Effector memory CD4-positive, alpha-beta T cell (primary cell): ENCODE data around the gene SIRPA.

ENCODE experiments used
- DNase-seq, 3 donors: peaks; one replicate each; pipeline ENCODE4 v3.0.0-alpha.2; 2020
- H3K27ac ChIP-seq: 2 replicates; pipeline ENCODE4 v1.7.0; 2013; ENCODE audit warnings: mild to moderate bottlenecking, low read length, moderate library complexity; ENCODE audit not compliant: insufficient read depth, poor library complexity, severe bottlenecking
- H3K27me3 ChIP-seq: replicated peaks from 2 replicates; pipeline ENCODE4 v1.7.0; 2013; ENCODE audit warnings: mild to moderate bottlenecking, low read length; ENCODE audit not compliant: insufficient read depth, control insufficient read depth, poor library complexity, severe bottlenecking
- H3K36me3 ChIP-seq: 2 replicates; pipeline ENCODE4 v1.7.0; 2013; ENCODE audit warnings: mild to moderate bottlenecking, low read length, moderate library complexity; ENCODE audit not compliant: control insufficient read depth, insufficient read depth
- H3K4me1 ChIP-seq: 2 replicates; pipeline ENCODE4 v1.7.0; 2013; ENCODE audit warnings: low read length, mild to moderate bottlenecking; ENCODE audit not compliant: control insufficient read depth, insufficient read depth, poor library complexity, severe bottlenecking
- H3K4me3 ChIP-seq: 2 replicates; pipeline ENCODE4 v1.7.0; 2013; ENCODE audit warnings: low read length, low read depth, mild to moderate bottlenecking; ENCODE audit not compliant: insufficient read depth, poor library complexity, severe bottlenecking
- H3K9me3 ChIP-seq: 2 replicates; pipeline ENCODE4 v1.7.0; 2013; ENCODE audit warnings: mild to moderate bottlenecking, low read length, moderate library complexity; ENCODE audit not compliant: control insufficient read depth

SIRPA gene

DNA sequence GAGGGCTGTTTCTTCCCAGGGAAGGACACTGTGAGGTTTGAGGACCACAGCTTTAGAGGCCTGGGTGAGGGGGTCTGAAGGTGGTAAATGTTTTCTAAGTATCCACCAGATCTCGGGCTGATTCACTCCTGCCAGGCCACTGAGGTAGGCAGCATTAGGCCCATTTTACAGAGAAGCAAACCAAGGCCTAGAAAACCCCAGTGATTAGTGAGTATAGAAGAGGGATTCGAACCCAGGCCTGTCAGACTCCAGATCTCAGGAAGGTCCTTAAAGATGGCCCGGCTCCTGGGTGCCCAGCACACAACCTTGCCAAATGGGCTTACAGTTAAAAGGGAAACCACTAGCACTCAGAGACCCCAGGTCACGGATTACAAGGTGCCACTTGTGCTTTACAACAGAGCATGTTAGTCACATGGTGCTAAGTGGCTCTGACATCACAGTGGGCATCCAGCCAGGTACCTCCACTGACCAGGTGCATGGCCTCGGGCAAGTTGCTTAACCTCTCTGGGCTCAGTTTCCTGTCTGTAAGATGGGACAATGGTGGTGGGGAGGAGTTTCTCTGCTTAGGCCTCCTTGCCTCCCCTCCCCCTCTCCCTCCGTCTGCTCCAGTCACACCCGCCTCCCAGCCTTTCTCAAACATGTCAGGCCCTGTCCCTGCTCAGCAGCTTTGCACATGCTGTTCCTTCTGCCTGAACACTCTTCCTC is 18.8 kb upstream of the SIRPA start:
- H3K9me3 ChIP-seq, result no peaks in the 10 kb centered on the region
- no peaks in the 10 kb centered on the region for H3K36me3 ChIP-seq
- no peaks in the 10 kb centered on the region for H3K4me1 ChIP-seq
- no peak overlapping the region for H3K27ac ChIP-seq
- DNase-seq, result no peak
- H3K4me3 ChIP-seq, result no peak overlapping the region
- H3K27me3 ChIP-seq, result no peaks in the 10 kb centered on the region

DNA sequence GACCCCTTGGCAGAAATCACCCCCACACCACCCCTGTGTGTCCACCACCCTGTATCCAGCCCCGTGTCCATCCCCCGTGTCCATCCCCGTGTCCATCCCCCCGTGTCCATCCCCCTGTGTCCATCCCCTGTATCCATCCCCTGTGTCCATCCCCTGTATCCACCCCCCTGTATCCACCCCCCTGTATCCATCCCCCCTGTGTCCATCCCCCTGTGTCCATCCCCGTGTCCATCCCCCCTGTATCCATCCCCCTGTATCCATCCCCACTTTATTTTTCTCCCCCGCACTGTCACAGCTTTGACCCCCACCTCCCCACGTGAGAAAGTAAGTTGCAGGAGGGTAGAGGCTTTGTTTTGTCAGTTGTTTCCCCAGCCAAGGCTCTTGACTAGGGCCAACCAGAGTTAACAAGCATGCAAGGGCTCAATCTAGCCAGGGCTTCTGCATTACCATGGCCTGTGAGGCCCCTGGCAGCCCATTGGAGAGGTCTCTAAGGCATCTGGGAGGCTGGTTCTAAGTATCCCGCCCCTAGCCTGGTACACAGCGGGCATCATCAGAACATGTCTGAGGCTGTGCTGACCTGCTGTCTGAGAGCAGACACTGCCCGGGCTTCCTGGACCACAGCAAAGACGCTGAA is 18.1 kb upstream of the SIRPA start:
- no peaks in the 10 kb centered on the region for H3K9me3 ChIP-seq
- no peak overlapping the region for H3K4me3 ChIP-seq
- no peaks in the 10 kb centered on the region for H3K36me3 ChIP-seq
- no peak for DNase-seq
- H3K27me3 ChIP-seq, result no peaks in the 10 kb centered on the region
- no peaks in the 10 kb centered on the region for H3K4me1 ChIP-seq
- H3K27ac ChIP-seq, result no peak overlapping the region

DNA sequence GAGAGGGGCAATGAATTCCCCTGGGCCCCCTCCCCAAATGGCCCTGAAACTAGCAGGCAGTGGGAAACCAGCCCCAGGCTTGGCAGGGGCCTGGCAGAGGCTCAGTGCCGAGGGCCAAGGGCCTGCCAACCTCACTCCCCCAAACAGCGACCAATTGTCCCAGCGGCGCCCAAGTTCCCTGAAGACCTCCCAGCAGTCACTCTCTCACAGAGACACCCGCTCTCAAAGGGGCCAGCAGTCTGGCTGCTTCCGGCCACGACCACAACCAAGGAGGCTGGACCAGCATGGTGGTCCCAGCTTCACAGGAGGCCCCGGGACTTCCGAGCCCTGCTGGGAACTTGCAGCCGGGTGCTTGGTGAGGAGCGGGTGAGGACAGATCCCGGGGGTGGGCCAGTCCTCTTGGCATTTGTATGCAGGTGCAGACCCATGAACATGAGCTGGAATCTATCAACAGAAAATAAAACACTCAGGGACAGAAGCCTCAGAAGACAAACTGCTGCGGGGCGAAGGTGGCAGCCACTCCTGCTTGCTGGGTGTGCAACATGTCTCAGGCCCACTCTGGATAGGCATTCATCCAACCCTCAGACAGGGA is 17.5 kb upstream of the SIRPA start:
- H3K4me3 ChIP-seq, result no peak overlapping the region
- no peaks in the 10 kb centered on the region for H3K9me3 ChIP-seq
- no peaks in the 10 kb centered on the region for H3K36me3 ChIP-seq
- DNase-seq, result no peak
- H3K27me3 ChIP-seq, result no peaks in the 10 kb centered on the region
- no peak overlapping the region for H3K27ac ChIP-seq
- H3K4me1 ChIP-seq, result no peaks in the 10 kb centered on the region

DNA sequence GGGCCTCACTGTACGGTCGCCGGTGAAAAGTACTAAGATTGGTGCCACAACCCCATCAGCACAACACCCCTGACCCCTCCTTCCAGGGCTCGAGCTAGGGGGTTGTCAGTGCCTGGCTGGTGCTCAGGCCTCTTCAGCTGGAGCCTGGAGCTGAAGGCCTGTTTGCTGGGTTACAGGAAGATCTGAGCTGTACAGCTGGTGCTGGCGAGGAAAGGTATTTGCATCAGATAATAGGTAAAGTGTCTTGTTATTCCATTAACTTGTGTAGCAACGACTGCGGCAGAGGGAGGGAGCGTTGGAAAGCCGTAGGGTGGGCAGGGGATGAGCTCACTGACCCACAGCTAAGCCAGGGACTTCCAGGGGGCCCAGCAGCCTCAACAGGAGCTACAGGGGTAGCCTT is 15.8 kb upstream of the SIRPA start:
- Histone ChIP-seq H3K27me3 (no peaks in the 10 kb centered on the region), H3K36me3 (no peaks in the 10 kb centered on the region), H3K27ac (no peak overlapping the region), H3K9me3 (no peaks in the 10 kb centered on the region), H3K4me3 (no peak overlapping the region), H3K4me1 (no peaks in the 10 kb centered on the region)
- DNase-seq, result no peak

DNA sequence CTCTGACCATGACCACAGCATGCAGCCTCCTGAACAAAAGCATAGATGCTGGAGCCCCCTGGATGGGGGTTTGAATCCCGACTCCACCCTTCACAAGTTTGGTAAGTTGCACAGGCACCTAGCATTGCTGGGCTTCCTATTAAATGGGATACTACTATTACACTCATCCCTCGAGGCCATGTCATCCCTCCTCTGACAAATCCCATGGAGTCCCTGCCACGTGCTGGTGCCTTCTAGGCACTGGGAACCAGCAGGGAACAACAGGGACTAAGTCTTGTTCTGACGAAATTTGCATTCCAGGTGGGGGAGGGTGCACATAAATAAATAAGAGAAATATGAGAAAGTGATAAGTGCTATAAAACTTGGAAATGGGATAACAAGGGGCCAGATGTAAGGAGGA is 15.3 kb upstream of the SIRPA start:
- H3K9me3 ChIP-seq, result no peaks in the 10 kb centered on the region
- no peaks in the 10 kb centered on the region for H3K27me3 ChIP-seq
- no peaks in the 10 kb centered on the region for H3K36me3 ChIP-seq
- H3K4me3 ChIP-seq, result no peak overlapping the region
- no peak overlapping the region for H3K27ac ChIP-seq
- DNase-seq, result no peak
- H3K4me1 ChIP-seq, result no peaks in the 10 kb centered on the region

DNA sequence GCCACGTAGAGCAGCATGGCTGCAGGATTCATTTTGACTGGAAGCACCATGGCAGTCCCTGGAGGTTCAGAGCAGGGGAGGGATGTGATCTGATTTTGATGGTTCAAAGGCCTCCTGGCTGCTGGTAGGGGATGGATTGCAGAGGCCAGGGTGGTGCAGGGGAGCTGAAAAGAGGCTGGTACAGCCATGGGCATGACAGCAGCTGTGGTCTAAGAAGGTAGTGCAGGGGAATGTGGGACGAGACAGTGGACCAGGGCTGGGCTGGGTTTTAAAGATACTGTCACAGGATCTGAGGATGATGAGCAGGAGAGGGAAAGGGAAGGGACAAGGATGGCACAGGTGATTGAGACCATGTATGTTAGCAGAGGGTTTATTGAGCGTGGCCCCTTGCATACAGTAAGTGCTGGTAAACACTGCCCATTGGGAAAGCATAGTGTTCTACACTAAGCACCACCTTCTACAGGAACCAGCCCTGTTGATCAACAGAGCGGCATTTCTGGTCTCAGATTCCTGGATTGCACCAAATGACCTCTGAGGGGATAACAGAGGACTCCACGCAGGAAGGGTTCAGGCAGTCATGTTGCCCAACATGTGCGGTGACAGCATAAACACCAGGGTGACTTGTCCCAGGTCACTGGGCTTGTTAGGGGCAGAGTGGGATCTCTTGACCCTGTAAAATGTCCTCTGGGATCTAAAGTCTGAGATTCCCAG is 14.5 kb upstream of the SIRPA start:
- no peaks in the 10 kb centered on the region for H3K4me1 ChIP-seq
- H3K27me3 ChIP-seq, result no peaks in the 10 kb centered on the region
- H3K4me3 ChIP-seq, result no peak overlapping the region

DNA sequence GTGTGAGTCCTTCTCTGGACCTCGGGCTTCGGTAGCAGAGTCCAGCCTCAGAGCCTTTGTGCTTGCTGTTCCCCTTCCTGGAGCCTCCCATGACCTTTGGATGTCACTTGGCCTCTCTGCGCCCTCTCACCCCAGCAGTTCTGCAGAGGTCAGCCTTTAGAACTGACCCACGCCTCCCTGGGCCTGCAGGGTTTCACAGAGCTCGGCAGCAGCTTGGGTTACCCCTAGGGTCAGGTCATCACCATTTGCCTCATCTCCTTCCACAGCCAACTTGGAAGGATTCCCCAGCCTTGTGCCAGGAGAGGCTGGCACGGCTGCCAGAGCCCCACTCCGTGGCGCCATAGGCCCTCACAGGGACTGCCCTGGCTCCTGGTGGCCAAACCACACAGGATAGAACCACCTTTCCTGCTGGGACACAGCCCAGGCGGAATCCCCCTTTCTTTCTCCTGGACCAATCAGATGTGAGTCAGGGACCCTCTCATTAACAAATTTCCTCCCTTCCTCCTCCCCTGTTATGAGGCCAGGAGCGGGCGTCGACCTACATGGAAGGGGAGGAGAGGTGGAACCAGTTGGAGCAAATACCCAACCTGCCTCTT is 13.9 kb upstream of the SIRPA start:
- no peaks in the 10 kb centered on the region for H3K9me3 ChIP-seq
- H3K36me3 ChIP-seq, result no peaks in the 10 kb centered on the region
- no peak for DNase-seq
- no peaks in the 10 kb centered on the region for H3K27me3 ChIP-seq
- no peak overlapping the region for H3K4me3 ChIP-seq
- no peaks in the 10 kb centered on the region for H3K4me1 ChIP-seq
- no peak overlapping the region for H3K27ac ChIP-seq

More for the DNA sequence above, 14.5 kb upstream of the SIRPA start:
- no peak overlapping the region for H3K27ac ChIP-seq
- no peak for DNase-seq
- H3K9me3 ChIP-seq, result no peaks in the 10 kb centered on the region
- H3K36me3 ChIP-seq, result no peaks in the 10 kb centered on the region

DNA sequence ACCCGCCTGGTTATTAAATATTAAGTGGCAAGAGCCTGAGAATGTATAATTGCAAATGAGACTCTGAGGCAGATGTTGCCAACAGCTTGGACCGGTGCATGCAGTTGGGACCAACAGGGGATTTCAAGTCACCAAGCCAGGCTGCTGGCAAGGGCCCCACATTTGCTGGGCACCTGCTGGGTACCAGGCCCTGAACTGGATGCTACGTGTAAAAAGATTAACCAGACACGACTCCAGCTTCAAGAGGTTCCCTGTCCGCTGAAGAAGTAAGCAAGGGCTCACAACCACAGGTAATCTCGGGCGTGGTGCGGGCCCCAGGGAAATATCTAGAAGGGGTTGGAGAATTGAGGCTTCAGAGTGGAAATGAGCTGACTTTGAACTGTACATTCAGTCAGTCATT is 13.2 kb upstream of the SIRPA start:
- no peak overlapping the region for H3K4me3 ChIP-seq
- H3K9me3 ChIP-seq, result no peaks in the 10 kb centered on the region
- DNase-seq, result no peak
- H3K27me3 ChIP-seq, result no peaks in the 10 kb centered on the region
- no peaks in the 10 kb centered on the region for H3K4me1 ChIP-seq
- no peaks in the 10 kb centered on the region for H3K36me3 ChIP-seq
- no peak overlapping the region for H3K27ac ChIP-seq

DNA sequence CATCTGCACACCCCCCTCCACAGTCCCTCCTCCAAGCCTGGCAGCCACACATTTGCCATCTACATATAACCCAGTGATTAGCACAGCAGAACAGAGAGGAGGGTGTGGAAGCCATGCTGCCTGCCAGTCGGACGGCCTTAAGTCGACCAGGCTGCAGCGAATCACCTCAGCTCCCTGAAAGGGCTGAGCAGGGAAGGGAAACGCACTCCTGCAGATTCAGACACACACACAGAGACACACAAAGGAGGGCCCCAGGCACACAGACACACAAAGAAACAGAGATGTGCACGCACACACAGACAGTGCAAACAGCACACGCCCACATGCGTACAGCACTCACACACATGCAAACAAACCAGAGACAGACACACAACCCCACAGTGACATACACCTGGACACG is 11.2 kb upstream of the SIRPA start:
- no peak overlapping the region for H3K4me3 ChIP-seq
- no peaks in the 10 kb centered on the region for H3K36me3 ChIP-seq

More for the DNA sequence above, 11.2 kb upstream of the SIRPA start:
- no peak for DNase-seq
- Histone ChIP-seq H3K9me3 (no peaks in the 10 kb centered on the region), H3K27ac (no peak overlapping the region), H3K27me3 (no peaks in the 10 kb centered on the region), H3K4me1 (no peaks in the 10 kb centered on the region)
